Neural cell (in vitro differentiated cells): ENCODE data around the gene L3MBTL2. TPM values are rescaled to one million over a fixed set of nuclear protein-coding genes. Genes with fewer than 3 reads are reported as not detected.

Experiments
- H2AFZ ChIP-seq: fragments of 200-600, 300-800 bp; sonication (generic), shearing (Covaris generic); 2 replicates; pipeline ENCODE4 v1.6.0; 2014; ENCODE audit warnings: low read depth, mild to moderate bottlenecking, antibody characterized with exemption, low read length, moderate library complexity
- H3F3A ChIP-seq: fragments of 200-600 bp; shearing (Covaris generic); 2 replicates; pipeline ENCODE4 v1.6.1; 2016; ENCODE audit warnings: mild to moderate bottlenecking, moderate library complexity, mixed read lengths, antibody characterized with exemption, low read length; ENCODE audit not compliant: insufficient read depth, poor library complexity, severe bottlenecking
- H3K27ac ChIP-seq: fragments of 200-600, 300-800 bp; sonication (generic), shearing (Covaris generic); 2 replicates; pipeline ENCODE4 v1.5.1; 2014; ENCODE audit warnings: mild to moderate bottlenecking, low read length, moderate library complexity
- H3K27me3 ChIP-seq: fragments of 300-800, 200-600 bp; sonication (generic), shearing (Covaris generic); 2 replicates; pipeline ENCODE4 v1.6.0; 2014; ENCODE audit warnings: mild to moderate bottlenecking, low read depth, low read length, moderate library complexity; ENCODE audit not compliant: insufficient read depth
- H3K36me3 ChIP-seq: fragments of 300-800, 200-600 bp; sonication (generic), shearing (Covaris generic); 2 replicates; pipeline ENCODE4 v1.5.1; 2014; ENCODE audit warnings: mild to moderate bottlenecking, antibody characterized with exemption, low read length, moderate library complexity; ENCODE audit not compliant: insufficient read depth
- H3K4me2 ChIP-seq: fragments of 300-800, 200-600 bp; sonication (generic), shearing (Covaris generic); 2 replicates; pipeline ENCODE4 v1.6.0; 2014; ENCODE audit warnings: mild to moderate bottlenecking, low read length
- H3K4me3 ChIP-seq: fragments of 300-800, 200-600 bp; sonication (generic), shearing (Covaris generic); 2 replicates; pipeline ENCODE4 v1.5.1; 2014; ENCODE audit warnings: mild to moderate bottlenecking, low read length, moderate library complexity
- H3K79me2 ChIP-seq: fragments of 200-600 bp; shearing (Covaris generic); replicated peaks from 2 replicates; pipeline ENCODE4 v1.6.0; 2014; ENCODE audit warnings: mild to moderate bottlenecking, low read length, moderate library complexity; ENCODE audit not compliant: insufficient read depth
- H3K9ac ChIP-seq: fragments of 300-800, 200-600 bp; sonication (generic), shearing (Covaris generic); 2 replicates; pipeline ENCODE4 v1.6.1; 2016; ENCODE audit warnings: mild to moderate bottlenecking, low read length, mixed read lengths
- H3K9me2 ChIP-seq: fragments of 200-600 bp; shearing (Covaris generic); 2 replicates; pipeline ENCODE4 v1.6.1; 2016; ENCODE audit warnings: mild to moderate bottlenecking, low read length, mixed read lengths; ENCODE audit not compliant: insufficient read depth
- H3K9me3 ChIP-seq: fragments of 200-600, 300-800 bp; sonication (generic), shearing (Covaris generic); 2 replicates; pipeline ENCODE4 v1.6.1; 2016; ENCODE audit warnings: mild to moderate bottlenecking, mixed run types, low read length, moderate library complexity, mixed read lengths
- H4K20me1 ChIP-seq: fragments of 200-600 bp; shearing (Covaris generic); 2 replicates; pipeline ENCODE4 v1.6.1; 2016; ENCODE audit warnings: mild to moderate bottlenecking, mixed run types; ENCODE audit not compliant: insufficient read depth
- EP300 ChIP-seq: fragments of 450-650 bp; conservative IDR thresholded peaks from 2 replicates; pipeline ENCODE4 v1.6.1; 2014; ENCODE audit warnings: antibody characterized with exemption, mild to moderate bottlenecking, moderate library complexity; ENCODE audit not compliant: poor library complexity, severe bottlenecking
- EZH2 ChIP-seq: fragments of 200-600, 300-800 bp; shearing (Covaris generic), sonication (generic); IDR thresholded peaks from 2 replicates; pipeline ENCODE4 v1.6.1; 2014; ENCODE audit warnings: antibody characterized with exemption, low read length, borderline replicate concordance, mild to moderate bottlenecking; ENCODE audit not compliant: insufficient read depth, poor library complexity, severe bottlenecking
- MXI1 ChIP-seq: fragments of 450-650 bp; conservative IDR thresholded peaks from 2 replicates; pipeline ENCODE4 v1.6.1; 2014; ENCODE audit warnings: antibody characterized with exemption, mild to moderate bottlenecking; ENCODE audit not compliant: poor library complexity, severe bottlenecking
- POLR2AphosphoS5 ChIP-seq: IDR thresholded peaks from 2 replicates; pipeline ENCODE4 v1.6.1; 2012
- RAD21 ChIP-seq: fragments of 450-650 bp; conservative IDR thresholded peaks from 2 replicates; pipeline ENCODE4 v1.6.1; 2014; ENCODE audit warnings: antibody characterized with exemption, mild to moderate bottlenecking, moderate library complexity
- SMC3 ChIP-seq: fragments of 450-650 bp; conservative IDR thresholded peaks from 2 replicates; pipeline ENCODE4 v1.6.1; 2014; ENCODE audit warnings: antibody characterized with exemption, mild to moderate bottlenecking, moderate library complexity; ENCODE audit not compliant: poor library complexity
- TAF1 ChIP-seq: IDR thresholded peaks from 2 replicates; pipeline ENCODE4 v1.6.1; 2012; ENCODE audit warnings: low read depth
- polyA plus RNA-seq: library from polyadenylated mRNA; depleted of rRNA; stranded (reverse); fragments of >200 nt; gene quantifications from 2 replicates; pipeline ENCODE4 v1.2.3, GENCODE V29; 2014
- TF ChIP-seq, protein P1 (sequence below): IDR thresholded peaks from 2 replicates; pipeline ENCODE4 v1.6.1; 2012; ENCODE audit warnings: borderline replicate concordance
- TF ChIP-seq, protein P2 (sequence below): fragments of 450-650 bp; IDR thresholded peaks from 2 replicates; pipeline ENCODE4 v1.5.1; 2014; ENCODE audit warnings: antibody characterized with exemption, mild to moderate bottlenecking, moderate library complexity; ENCODE audit not compliant: poor library complexity, severe bottlenecking

The L3MBTL2 gene
- polyA plus RNA-seq, 1 donor from 2014 or later: 32.5 TPM

DNA sequence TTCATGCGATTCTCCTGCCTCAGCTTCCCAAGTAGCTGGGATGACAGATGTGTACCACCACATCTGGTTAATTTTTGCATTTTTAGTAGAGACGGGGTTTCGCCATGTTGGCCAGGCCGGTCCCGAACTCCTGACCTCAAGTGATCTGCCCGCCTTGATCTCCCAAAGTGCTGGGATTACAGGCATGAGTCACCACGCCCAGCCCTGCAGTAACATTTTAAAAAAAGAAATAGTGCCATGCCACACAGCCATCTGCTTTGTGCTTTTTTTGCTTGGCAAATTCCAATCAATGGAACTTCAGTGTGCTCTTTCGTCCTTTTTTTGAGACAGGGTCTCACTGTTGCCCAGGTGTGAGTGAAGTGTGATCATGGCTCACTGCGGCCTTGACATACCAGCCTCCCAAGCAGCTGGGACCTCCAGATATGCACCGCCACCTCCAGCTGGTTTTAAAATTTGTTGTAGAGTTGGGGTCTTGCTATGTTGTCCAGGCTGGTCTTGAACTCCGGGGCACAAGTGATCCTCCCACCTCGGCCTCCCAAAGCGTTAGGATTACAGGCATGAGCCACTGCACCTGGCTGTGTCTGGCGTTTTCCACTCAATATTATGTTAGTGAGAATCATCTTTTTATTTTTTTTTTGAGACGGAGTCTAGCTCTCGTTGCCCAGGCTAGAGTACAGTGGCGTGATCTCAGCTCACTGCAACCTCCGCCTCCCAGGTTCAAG lies 37.4 kb downstream of the L3MBTL2 start:
- H3K36me3 ChIP-seq: no peaks in the 10 kb centered on the region
- H3K79me2 ChIP-seq: no peaks in the 10 kb centered on the region
- H3K27ac ChIP-seq: no peak overlapping the region
- no peaks in the 10 kb centered on the region for H3K9me3 ChIP-seq
- H3K4me2 ChIP-seq: no peak overlapping the region
- no peak overlapping the region for H3K4me3 ChIP-seq
- H3K9me2 ChIP-seq: no peaks in the 10 kb centered on the region
- no peaks in the 10 kb centered on the region for H3K27me3 ChIP-seq
- H2AFZ ChIP-seq: no peak overlapping the region
- H4K20me1 ChIP-seq: no peaks in the 10 kb centered on the region
- TF ChIP-seq EP300: no peak
- TF ChIP-seq POLR2AphosphoS5: no peak
- no peak for TF ChIP-seq TAF1
- TF ChIP-seq EZH2: no peak
- no peak for TF ChIP-seq MXI1
- no peaks in the 10 kb centered on the region for H3F3A ChIP-seq
- no peak overlapping the region for H3K9ac ChIP-seq

DNA sequence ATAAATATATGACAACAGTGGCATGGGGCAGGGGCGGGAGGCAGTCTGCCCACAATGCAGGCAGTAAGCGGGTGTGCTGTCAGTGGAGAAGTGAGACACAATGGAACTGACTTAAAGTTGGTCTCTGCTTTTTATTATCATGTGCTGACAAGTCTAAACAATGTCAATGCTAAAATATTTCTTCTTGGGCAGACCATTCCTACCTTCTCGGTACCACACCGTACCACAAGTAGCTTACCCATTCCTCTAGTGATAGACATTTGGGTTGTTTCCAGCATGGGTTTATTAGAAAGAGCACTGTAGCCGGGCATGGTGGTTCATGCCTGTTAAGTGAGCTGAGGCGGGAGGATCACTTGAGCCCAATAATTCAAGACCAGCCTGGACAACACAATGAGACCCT lies 38.2 kb downstream of the L3MBTL2 start:
- Histone ChIP-seq H3F3A (no peaks in the 10 kb centered on the region), H3K4me2 (no peak overlapping the region), H3K9ac (no peak overlapping the region), H2AFZ (no peak overlapping the region), H3K36me3 (no peaks in the 10 kb centered on the region), H3K27me3 (no peaks in the 10 kb centered on the region), H3K9me2 (no peaks in the 10 kb centered on the region), H3K79me2 (no peaks in the 10 kb centered on the region), H3K9me3 (no peaks in the 10 kb centered on the region), H3K27ac (no peak overlapping the region), H3K4me3 (no peak overlapping the region), H4K20me1 (no peaks in the 10 kb centered on the region)
- TF ChIP-seq POLR2AphosphoS5: no peak
- no peak for TF ChIP-seq RAD21
- TF ChIP-seq MXI1: no peak
- TF ChIP-seq SMC3: no peak
- TF ChIP-seq, protein P1, sequence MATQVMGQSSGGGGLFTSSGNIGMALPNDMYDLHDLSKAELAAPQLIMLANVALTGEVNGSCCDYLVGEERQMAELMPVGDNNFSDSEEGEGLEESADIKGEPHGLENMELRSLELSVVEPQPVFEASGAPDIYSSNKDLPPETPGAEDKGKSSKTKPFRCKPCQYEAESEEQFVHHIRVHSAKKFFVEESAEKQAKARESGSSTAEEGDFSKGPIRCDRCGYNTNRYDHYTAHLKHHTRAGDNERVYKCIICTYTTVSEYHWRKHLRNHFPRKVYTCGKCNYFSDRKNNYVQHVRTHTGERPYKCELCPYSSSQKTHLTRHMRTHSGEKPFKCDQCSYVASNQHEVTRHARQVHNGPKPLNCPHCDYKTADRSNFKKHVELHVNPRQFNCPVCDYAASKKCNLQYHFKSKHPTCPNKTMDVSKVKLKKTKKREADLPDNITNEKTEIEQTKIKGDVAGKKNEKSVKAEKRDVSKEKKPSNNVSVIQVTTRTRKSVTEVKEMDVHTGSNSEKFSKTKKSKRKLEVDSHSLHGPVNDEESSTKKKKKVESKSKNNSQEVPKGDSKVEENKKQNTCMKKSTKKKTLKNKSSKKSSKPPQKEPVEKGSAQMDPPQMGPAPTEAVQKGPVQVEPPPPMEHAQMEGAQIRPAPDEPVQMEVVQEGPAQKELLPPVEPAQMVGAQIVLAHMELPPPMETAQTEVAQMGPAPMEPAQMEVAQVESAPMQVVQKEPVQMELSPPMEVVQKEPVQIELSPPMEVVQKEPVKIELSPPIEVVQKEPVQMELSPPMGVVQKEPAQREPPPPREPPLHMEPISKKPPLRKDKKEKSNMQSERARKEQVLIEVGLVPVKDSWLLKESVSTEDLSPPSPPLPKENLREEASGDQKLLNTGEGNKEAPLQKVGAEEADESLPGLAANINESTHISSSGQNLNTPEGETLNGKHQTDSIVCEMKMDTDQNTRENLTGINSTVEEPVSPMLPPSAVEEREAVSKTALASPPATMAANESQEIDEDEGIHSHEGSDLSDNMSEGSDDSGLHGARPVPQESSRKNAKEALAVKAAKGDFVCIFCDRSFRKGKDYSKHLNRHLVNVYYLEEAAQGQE: no peak
- no peak for TF ChIP-seq EP300
- no peak for TF ChIP-seq TAF1
- TF ChIP-seq EZH2: no peak
- TF ChIP-seq, protein P2, sequence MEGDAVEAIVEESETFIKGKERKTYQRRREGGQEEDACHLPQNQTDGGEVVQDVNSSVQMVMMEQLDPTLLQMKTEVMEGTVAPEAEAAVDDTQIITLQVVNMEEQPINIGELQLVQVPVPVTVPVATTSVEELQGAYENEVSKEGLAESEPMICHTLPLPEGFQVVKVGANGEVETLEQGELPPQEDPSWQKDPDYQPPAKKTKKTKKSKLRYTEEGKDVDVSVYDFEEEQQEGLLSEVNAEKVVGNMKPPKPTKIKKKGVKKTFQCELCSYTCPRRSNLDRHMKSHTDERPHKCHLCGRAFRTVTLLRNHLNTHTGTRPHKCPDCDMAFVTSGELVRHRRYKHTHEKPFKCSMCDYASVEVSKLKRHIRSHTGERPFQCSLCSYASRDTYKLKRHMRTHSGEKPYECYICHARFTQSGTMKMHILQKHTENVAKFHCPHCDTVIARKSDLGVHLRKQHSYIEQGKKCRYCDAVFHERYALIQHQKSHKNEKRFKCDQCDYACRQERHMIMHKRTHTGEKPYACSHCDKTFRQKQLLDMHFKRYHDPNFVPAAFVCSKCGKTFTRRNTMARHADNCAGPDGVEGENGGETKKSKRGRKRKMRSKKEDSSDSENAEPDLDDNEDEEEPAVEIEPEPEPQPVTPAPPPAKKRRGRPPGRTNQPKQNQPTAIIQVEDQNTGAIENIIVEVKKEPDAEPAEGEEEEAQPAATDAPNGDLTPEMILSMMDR: no peak
